OCI-LY3 (cell line): ENCODE measurements around the gene ELAVL1.

Source experiments
- CTCF ChIP-seq: fragments of 200-600, 300-600 bp; sonication (generic); IDR thresholded peaks from 2 replicates; pipeline ENCODE4 v1.5.1; 2014; ENCODE audit warnings: antibody characterized with exemption, low read length, low read depth
- EZH2phosphoT487 ChIP-seq: fragments of 200-600 bp; shearing (Covaris generic); IDR thresholded peaks from 2 replicates; pipeline ENCODE4 v1.6.1; 2018; ENCODE audit warnings: antibody characterized with exemption, mixed run types, low read depth

GRCh38 chr19:7982651-7983099 is 22.8 kb downstream of the ELAVL1 start:
- TF ChIP-seq CTCF: no peak
- no peak for TF ChIP-seq EZH2phosphoT487
